Caco-2 (cell line): ENCODE results near the gene NENF. TPM values are rescaled to one million over a fixed set of nuclear protein-coding genes. Genes with fewer than 3 reads are reported as not detected.

Experiments used
- BruUV-seq: library from RNA; stranded (reverse); fragments of 400-500 nt; replicated peaks from 2 replicates; lab custom pipeline; 2021; lab: Mats Ljungman, UMichigan
- CTCF ChIA-PET: fragments of 300-600 bp; sonication (Branson Sonifier 250); formaldehyde crosslinking; loops from one replicate; lab custom pipeline; 2022; ENCODE audit warnings: antibody characterized with exemption; lab: Charles Lee
- POLR2A ChIA-PET: fragments of 300-600 bp; sonication (Branson Sonifier 250); formaldehyde crosslinking; loops from one replicate; lab custom pipeline; 2022; ENCODE audit warnings: antibody characterized with exemption; lab: Charles Lee
- DNase-seq, 2 experiments: peaks; one replicate each; pipeline versions ENCODE4 v3.0.0 to v3.0.0-alpha.2; 2020 to 2022
- H3K27me3 ChIP-seq: replicated peaks from 2 replicates; pipeline ENCODE4 v1.6.0; 2011; ENCODE audit warnings: low read length; ENCODE audit not compliant: control insufficient read depth, insufficient read depth
- H3K36me3 ChIP-seq: 2 replicates; pipeline ENCODE4 v1.5.1; 2011; ENCODE audit warnings: low read length; ENCODE audit not compliant: control insufficient read depth, insufficient read depth
- H3K4me1 ChIP-seq: fragments of 250-450 bp; sonication (Bioruptor Pico); 2 replicates; pipeline ENCODE4 v1.5.1; 2020; ENCODE audit warnings: mild to moderate bottlenecking
- H3K4me3 ChIP-seq: 2 replicates; pipeline ENCODE4 v1.5.1; 2011; ENCODE audit warnings: low read depth, mild to moderate bottlenecking, control low read depth, low read length
- H3K9me3 ChIP-seq: fragments of 250-450 bp; sonication (Bioruptor Pico); 2 replicates; pipeline ENCODE4 v1.5.1; 2020; ENCODE audit warnings: mild to moderate bottlenecking, moderate library complexity
- H3K27ac Mint-ChIP-seq: one replicate; pipeline ENCODE4 v1.8.0; 2022; ENCODE audit warnings: mixed read lengths; ENCODE audit not compliant: unreplicated experiment
- H3K27me3 Mint-ChIP-seq: one replicate; pipeline ENCODE4 v1.8.0; 2022; ENCODE audit warnings: mixed read lengths; ENCODE audit not compliant: insufficient read depth, unreplicated experiment
- H3K36me3 Mint-ChIP-seq: one replicate; pipeline ENCODE4 v1.8.0; 2022; ENCODE audit warnings: mild to moderate bottlenecking, mixed read lengths; ENCODE audit not compliant: insufficient read depth, unreplicated experiment
- H3K4me1 Mint-ChIP-seq: one replicate; pipeline ENCODE4 v1.8.0; 2022; ENCODE audit warnings: low read depth, mixed read lengths; ENCODE audit not compliant: unreplicated experiment
- H3K4me3 Mint-ChIP-seq: one replicate; pipeline ENCODE4 v1.8.0; 2022; ENCODE audit warnings: mild to moderate bottlenecking, moderate library complexity, mixed read lengths; ENCODE audit not compliant: unreplicated experiment
- H3K9me3 Mint-ChIP-seq: one replicate; pipeline ENCODE4 v1.8.0; 2022; ENCODE audit warnings: mixed read lengths; ENCODE audit not compliant: unreplicated experiment
- intact Hi-C: fragments of 100-400 bp; cut with micrococcal nuclease; formaldehyde crosslinking; loops from one replicate; pipeline ENCODE4 v1.10.0; 2022; ENCODE audit not compliant: unreplicated experiment
- total RNA-seq: library from RNA; stranded (reverse); gene quantifications from 2 replicates; pipeline ENCODE4 v1.2.3, GENCODE V29; 2022
- TF ChIP-seq, protein P1 (sequence below), 2 experiments: fragments of 200-600 bp in 1 of 2; IDR thresholded peaks; 1 replicate in 1 of 2; 2 replicates in 1 of 2; pipeline versions ENCODE4 v1.5.1 to v1.8.0; 2011 to 2022; ENCODE audit warnings: antibody characterized with exemption in 1 of 2, control low read depth in 1 of 2, inconsistent platforms in 1 of 2, low read depth in 1 of 2, low read length in 1 of 2, mild to moderate bottlenecking in 1 of 2, moderate library complexity in 1 of 2; ENCODE audit not compliant: insufficient read depth in 1 of 2, severe bottlenecking in 1 of 2, unreplicated experiment in 1 of 2

The NENF gene
- total RNA-seq, 1 experiment from 2014 or later: 90.1 TPM

DNA sequence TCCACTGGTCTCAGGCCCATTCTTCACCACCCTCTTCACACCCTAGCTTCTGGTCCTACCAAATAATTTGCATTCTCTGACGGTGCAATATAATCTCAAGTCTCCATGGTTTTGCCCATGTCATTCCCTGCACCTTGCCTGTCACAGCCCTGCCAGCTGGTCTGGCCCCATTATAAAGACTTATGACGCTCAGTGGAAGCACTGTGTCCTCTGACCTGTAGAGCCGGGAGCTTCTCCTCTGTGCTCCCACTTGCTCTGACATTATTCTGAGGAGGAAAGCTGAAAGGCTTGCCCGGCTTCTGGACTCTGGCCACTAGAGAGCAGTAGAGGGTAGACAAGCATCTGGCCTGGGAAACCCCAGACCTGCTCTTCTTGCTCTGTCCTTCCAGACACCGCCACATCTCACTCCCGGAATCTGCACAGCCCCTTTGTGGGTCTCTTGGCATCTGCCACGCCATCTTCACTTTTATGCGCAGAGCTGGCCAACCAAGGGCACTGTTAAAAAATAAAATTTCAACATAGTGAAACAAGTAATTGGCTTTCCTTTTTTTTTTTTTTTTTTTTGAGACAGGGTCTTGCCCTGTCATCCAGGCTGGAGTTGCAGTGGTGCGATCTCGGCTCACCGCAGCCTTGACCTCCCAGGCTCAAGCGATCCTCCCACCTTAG lies 44.4 kb downstream of the NENF start:
- peak; percentile 88 to 91 for DNase-seq
- Mint-ChIP-seq H3K9me3 (no peaks in the 10 kb centered on the region), H3K4me1 (peaks cover 7% of the 10 kb centered on the region), H3K36me3 (no peaks in the 10 kb centered on the region), H3K4me3 (no peak overlapping the region), H3K27me3 (no peaks in the 10 kb centered on the region), H3K27ac (no peak overlapping the region)
- ChIA-PET POLR2A (interaction anchor here (0.6 to 1.2 kb wide), 3 partner anchors 81 to 132 kb away, joined by 3 to 17 read pairs (median 9); partner anchors contain the start of gene ATF3), CTCF (interaction anchor here (0.6 to 2.2 kb wide), 20 partner anchors 12 to 407 kb away, joined by 3 to 23 read pairs (median 5); partner anchors contain the start of genes ATF3 and FLVCR1)
- Histone ChIP-seq H3K4me3 (no peak overlapping the region), H3K9me3 (no peaks in the 10 kb centered on the region), H3K27me3 (no peaks in the 10 kb centered on the region), H3K4me1 (peaks cover 5% of the 10 kb centered on the region), H3K36me3 (no peaks in the 10 kb centered on the region)
- intact Hi-C loops: loop anchor here (1.0 to 5.0 kb wide), 5 partner anchors 81 to 520 kb away; no protein-coding TSS in a partner anchor
- TF ChIP-seq, protein P1, sequence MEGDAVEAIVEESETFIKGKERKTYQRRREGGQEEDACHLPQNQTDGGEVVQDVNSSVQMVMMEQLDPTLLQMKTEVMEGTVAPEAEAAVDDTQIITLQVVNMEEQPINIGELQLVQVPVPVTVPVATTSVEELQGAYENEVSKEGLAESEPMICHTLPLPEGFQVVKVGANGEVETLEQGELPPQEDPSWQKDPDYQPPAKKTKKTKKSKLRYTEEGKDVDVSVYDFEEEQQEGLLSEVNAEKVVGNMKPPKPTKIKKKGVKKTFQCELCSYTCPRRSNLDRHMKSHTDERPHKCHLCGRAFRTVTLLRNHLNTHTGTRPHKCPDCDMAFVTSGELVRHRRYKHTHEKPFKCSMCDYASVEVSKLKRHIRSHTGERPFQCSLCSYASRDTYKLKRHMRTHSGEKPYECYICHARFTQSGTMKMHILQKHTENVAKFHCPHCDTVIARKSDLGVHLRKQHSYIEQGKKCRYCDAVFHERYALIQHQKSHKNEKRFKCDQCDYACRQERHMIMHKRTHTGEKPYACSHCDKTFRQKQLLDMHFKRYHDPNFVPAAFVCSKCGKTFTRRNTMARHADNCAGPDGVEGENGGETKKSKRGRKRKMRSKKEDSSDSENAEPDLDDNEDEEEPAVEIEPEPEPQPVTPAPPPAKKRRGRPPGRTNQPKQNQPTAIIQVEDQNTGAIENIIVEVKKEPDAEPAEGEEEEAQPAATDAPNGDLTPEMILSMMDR (IDR thresholded peaks at IDR 0.05; ENCODE audit: insufficient read depth in 1 of 2, low read depth in 1 of 2, low read length in 1 of 2, severe bottlenecking in 1 of 2, unreplicated experiment in 1 of 2): peak; percentile 94 to 95
- BruUV-seq: no TSS peak

DNA sequence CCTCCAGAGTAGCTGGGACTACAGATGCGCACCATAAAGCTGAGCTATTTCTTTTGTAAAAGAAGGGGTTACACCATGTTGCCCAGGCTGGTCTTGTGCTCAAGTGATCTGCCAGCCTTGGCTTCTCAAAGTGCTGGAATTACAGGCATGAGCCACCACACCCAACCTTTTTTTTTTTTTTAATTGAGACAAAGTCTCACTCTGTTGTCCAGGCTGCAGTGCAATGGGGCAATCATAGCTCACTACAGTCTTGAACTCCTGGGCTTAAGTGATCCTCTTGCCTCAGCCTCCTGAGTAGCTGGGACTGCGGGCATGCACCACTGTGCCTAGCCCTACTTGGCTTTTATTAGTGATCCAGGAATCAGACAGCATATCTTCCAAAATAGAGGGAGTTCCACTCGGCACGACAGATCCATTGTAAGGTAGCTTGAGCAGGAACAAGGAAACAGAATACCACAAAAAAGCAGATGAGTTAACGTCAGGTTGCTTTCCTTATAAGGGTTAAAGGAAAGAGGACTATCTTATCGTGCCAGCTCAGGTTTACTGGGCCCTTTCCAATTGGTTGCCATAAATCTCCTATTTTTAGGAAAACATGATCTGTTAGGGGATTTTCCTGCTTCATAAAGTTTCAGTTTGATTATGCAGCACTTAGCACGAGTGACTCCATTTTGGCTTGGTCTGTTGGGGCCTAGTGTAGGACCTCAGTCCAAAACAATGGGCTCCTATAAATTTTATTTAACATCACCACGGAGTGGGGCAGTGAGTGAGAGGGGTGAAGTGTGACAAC lies 45.2 kb downstream of the NENF start:
- DNase-seq: no peak
- TF ChIP-seq, protein P1 (IDR thresholded peaks at IDR 0.05; ENCODE audit: insufficient read depth in 1 of 2, low read depth in 1 of 2, low read length in 1 of 2, severe bottlenecking in 1 of 2, unreplicated experiment in 1 of 2): no peak

DNA sequence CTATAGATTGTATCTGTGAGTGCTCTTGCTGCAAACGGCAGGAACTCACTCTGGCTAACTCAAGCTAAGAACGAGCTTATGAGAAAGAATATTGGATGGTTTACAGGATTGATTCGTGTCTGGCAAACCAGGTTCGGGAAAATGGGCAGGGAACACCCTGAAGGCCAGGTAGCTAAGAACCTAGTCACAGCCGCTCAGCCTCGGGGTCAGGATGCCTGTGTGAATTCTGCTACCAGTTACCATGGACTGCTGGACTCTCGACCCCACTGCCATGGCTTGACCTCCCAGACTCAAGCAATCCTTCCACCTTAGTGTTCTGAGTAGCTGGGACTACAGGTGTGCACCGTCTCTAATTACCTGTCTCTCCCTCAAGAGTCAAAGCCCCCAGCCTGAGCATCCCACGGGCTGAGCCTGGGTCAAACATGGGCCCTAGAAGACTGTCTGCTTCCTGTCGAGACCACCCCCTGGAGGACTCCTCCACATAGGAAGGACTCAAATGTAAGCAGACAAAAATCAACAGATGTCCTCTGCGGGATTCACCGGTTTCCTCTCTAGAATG lies 45.8 kb downstream of the NENF start:
- Mint-ChIP-seq H3K9me3 (no peaks in the 10 kb centered on the region), H3K27ac (no peak overlapping the region), H3K36me3 (no peaks in the 10 kb centered on the region), H3K27me3 (no peaks in the 10 kb centered on the region), H3K4me3 (no peak overlapping the region), H3K4me1 (peaks cover 7% of the 10 kb centered on the region)
- POLR2A ChIA-PET: no interaction called here
- CTCF ChIA-PET: interaction anchor here (1.1 to 2.2 kb wide), 3 partner anchors 20 to 130 kb away, joined by 3 to 23 read pairs (median 4); partner anchors contain the start of gene ATF3
- intact Hi-C loops: loop anchor here (5.0 kb wide), 1 partner anchor 519 kb away; no protein-coding TSS in a partner anchor
- H3K4me1 ChIP-seq: peaks cover 19% of the 10 kb centered on the region
- H3K36me3 ChIP-seq: no peaks in the 10 kb centered on the region
- no peaks in the 10 kb centered on the region for H3K27me3 ChIP-seq
- H3K4me3 ChIP-seq: no peak overlapping the region
- TF ChIP-seq, protein P1 (IDR thresholded peaks at IDR 0.05; ENCODE audit: insufficient read depth in 1 of 2, low read depth in 1 of 2, low read length in 1 of 2, severe bottlenecking in 1 of 2, unreplicated experiment in 1 of 2): no peak
- no peaks in the 10 kb centered on the region for H3K9me3 ChIP-seq
- DNase-seq: no peak
- no TSS peak for BruUV-seq

More for the DNA sequence above, 45.2 kb downstream of the NENF start:
- H3K9me3 Mint-ChIP-seq: no peaks in the 10 kb centered on the region
- intact Hi-C loops: loop anchor here (1.0 to 5.0 kb wide), 5 partner anchors 80 to 519 kb away; no protein-coding TSS in a partner anchor
- peaks cover 7% of the 10 kb centered on the region for H3K4me1 Mint-ChIP-seq
- Histone ChIP-seq H3K27me3 (no peaks in the 10 kb centered on the region), H3K36me3 (no peaks in the 10 kb centered on the region), H3K4me1 (peaks cover 12% of the 10 kb centered on the region), H3K9me3 (no peaks in the 10 kb centered on the region), H3K4me3 (no peak overlapping the region)
- no TSS peak for BruUV-seq
- H3K27ac Mint-ChIP-seq: no peak overlapping the region
- H3K36me3 Mint-ChIP-seq: no peaks in the 10 kb centered on the region
- H3K27me3 Mint-ChIP-seq: no peaks in the 10 kb centered on the region
- H3K4me3 Mint-ChIP-seq: no peak overlapping the region
- ChIA-PET POLR2A (interaction anchor here (1.2 kb wide), 2 partner anchors 80 to 130 kb away, joined by 9 to 17 read pairs; partner anchors contain the start of gene ATF3), CTCF (interaction anchor here (0.7 to 2.2 kb wide), 17 partner anchors 11 to 407 kb away, joined by 3 to 23 read pairs (median 5); partner anchors contain the start of gene ATF3)
